Parathyroid adenoma (tissue), 2 donors: ENCODE measurements around the gene FUS.

Source experiments
- H2AFZ ChIP-seq: fragments of 300-600 bp; sonication (generic); one replicate; pipeline ENCODE4 v1.7.0; 2017; ENCODE audit warnings: antibody characterized with exemption, mild to moderate bottlenecking
- H3K27ac ChIP-seq: fragments of 300-600 bp; sonication (generic); one replicate; pipeline ENCODE4 v1.7.0; 2017
- H3K27me3 ChIP-seq: fragments of 300-600 bp; sonication (generic); one replicate; pipeline ENCODE4 v1.7.0; 2017; ENCODE audit warnings: low read length; ENCODE audit not compliant: control insufficient read depth, insufficient read depth
- H3K36me3 ChIP-seq: fragments of 300-600 bp; sonication (generic); one replicate; pipeline ENCODE4 v1.7.0; 2017; ENCODE audit warnings: low read length; ENCODE audit not compliant: control insufficient read depth, insufficient read depth
- H3K4me1 ChIP-seq: fragments of 300-600 bp; sonication (generic); one replicate; pipeline ENCODE4 v1.7.0; 2017; ENCODE audit warnings: control low read depth
- H3K4me2 ChIP-seq: fragments of 300-600 bp; sonication (generic); one replicate; pipeline ENCODE4 v1.7.0; 2017; ENCODE audit warnings: low read length
- H3K4me3 ChIP-seq: fragments of 300-600 bp; sonication (generic); one replicate; pipeline ENCODE4 v1.7.0; 2017; ENCODE audit warnings: low read depth, low read length
- H3K79me2 ChIP-seq: fragments of 300-600 bp; sonication (generic); one replicate; pipeline ENCODE4 v1.7.0; 2017; ENCODE audit warnings: control low read depth
- H3K9ac ChIP-seq: fragments of 300-600 bp; sonication (generic); one replicate; pipeline ENCODE4 v1.7.0; 2017; ENCODE audit warnings: mild to moderate bottlenecking
- H3K9me3 ChIP-seq: fragments of 300-600 bp; sonication (generic); one replicate; pipeline ENCODE4 v1.7.0; 2017; ENCODE audit warnings: low read length; ENCODE audit not compliant: control insufficient read depth
- TF ChIP-seq, protein P1 (sequence below): fragments of 300-600 bp; sonication (generic); IDR thresholded peaks from one replicate; pipeline ENCODE4 v1.7.0; 2017; ENCODE audit warnings: antibody characterized with exemption, mild to moderate bottlenecking
- donor health status: primary hyperparathyroidism.

The FUS gene

DNA sequence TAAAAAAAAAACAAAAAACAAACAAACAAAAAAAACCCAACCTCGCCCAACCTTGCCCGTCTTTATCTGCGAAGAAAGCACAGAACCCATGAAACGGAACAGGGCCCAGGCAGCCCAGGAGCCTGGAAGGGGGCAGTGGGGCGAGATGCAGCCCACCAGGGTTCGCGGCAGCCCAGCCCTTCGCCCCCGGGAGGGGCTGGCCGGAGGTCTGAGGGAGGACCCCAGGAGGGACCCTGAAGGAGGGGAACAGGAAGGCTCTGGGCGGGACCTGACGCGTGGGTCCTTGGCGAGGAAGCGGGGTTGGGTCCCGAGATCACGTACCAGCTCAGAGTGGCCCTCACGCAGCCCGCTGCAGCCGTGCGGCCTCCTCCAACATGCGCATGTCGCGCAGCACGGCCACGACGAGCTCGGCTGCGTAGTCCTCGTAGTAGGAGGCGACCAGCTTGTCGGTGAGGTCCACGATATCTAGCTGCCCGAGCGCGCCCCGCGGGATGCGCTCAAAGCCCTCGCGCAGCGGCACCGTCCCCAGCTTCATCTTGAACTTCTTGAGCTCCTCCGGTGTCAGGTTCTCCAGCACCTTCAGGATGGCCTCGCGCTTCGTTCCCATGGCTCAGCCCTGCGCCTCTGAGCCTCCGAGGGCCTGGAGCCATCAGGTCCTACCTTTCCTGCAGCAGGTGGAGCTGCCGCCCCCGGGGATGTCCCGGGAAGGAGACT lies 36.6 kb downstream of the FUS start, which contains the start of gene PYDC1:
Gene PYDC1 (minus strand): TSS at position 714 of the 714 bp plus-strand sequence. CDS start 107 bp downstream, at position 607.
- H3K27me3 ChIP-seq: no peaks in the 10 kb centered on the region
- H3K27ac ChIP-seq: no peak within 1 kb of the TSS
- H3K4me3 ChIP-seq: peak within 1 kb of the TSS; percentile 12
- H3K9me3 ChIP-seq: no peaks in the 10 kb centered on the region
- H3K36me3 ChIP-seq: no peaks in the 10 kb centered on the region
- peak within 1 kb of the TSS; percentile 89 for H3K4me2 ChIP-seq
- TF ChIP-seq, protein P1, sequence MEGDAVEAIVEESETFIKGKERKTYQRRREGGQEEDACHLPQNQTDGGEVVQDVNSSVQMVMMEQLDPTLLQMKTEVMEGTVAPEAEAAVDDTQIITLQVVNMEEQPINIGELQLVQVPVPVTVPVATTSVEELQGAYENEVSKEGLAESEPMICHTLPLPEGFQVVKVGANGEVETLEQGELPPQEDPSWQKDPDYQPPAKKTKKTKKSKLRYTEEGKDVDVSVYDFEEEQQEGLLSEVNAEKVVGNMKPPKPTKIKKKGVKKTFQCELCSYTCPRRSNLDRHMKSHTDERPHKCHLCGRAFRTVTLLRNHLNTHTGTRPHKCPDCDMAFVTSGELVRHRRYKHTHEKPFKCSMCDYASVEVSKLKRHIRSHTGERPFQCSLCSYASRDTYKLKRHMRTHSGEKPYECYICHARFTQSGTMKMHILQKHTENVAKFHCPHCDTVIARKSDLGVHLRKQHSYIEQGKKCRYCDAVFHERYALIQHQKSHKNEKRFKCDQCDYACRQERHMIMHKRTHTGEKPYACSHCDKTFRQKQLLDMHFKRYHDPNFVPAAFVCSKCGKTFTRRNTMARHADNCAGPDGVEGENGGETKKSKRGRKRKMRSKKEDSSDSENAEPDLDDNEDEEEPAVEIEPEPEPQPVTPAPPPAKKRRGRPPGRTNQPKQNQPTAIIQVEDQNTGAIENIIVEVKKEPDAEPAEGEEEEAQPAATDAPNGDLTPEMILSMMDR: no peak
- H3K4me1 ChIP-seq: peaks cover 13% of the 10 kb centered on the region
- peak within 1 kb of the TSS; percentile 69 for H2AFZ ChIP-seq
- H3K79me2 ChIP-seq: no peaks in the 10 kb centered on the region
- no peak within 1 kb of the TSS for H3K9ac ChIP-seq

- H3K4me2 ChIP-seq: peak overlapping the region; percentile 89
- H3K4me1 ChIP-seq: peaks cover 13% of the 10 kb centered on the region
- peak overlapping the region; percentile 69 for H2AFZ ChIP-seq
- no peaks in the 10 kb centered on the region for H3K79me2 ChIP-seq
- H3K27ac ChIP-seq: no peak overlapping the region
- no peaks in the 10 kb centered on the region for H3K36me3 ChIP-seq
- TF ChIP-seq, protein P1: no peak
- no peaks in the 10 kb centered on the region for H3K9me3 ChIP-seq
- H3K27me3 ChIP-seq: no peaks in the 10 kb centered on the region
- no peak overlapping the region for H3K4me3 ChIP-seq
- no peak overlapping the region for H3K9ac ChIP-seq
These were observed 37.2 kb downstream of the FUS start for GRCh38 chr16:31217136-31217530.

GRCh38 chr16:31219154-31219741 lies 39.3 kb downstream of the FUS start:
- Histone ChIP-seq H3K4me3 (no peak overlapping the region), H3K9ac (no peak overlapping the region), H3K27me3 (no peaks in the 10 kb centered on the region), H3K79me2 (no peaks in the 10 kb centered on the region), H3K4me1 (peaks cover 13% of the 10 kb centered on the region), H3K9me3 (no peaks in the 10 kb centered on the region), H3K27ac (no peak overlapping the region), H3K36me3 (no peaks in the 10 kb centered on the region), H2AFZ (no peak overlapping the region), H3K4me2 (no peak overlapping the region)
- TF ChIP-seq, protein P1: no peak

GRCh38 chr16:31221357-31222160 lies 41.6 kb downstream of the FUS start:
- Histone ChIP-seq H3K9ac (no peak overlapping the region), H2AFZ (no peak overlapping the region), H3K4me1 (peaks cover 4% of the 10 kb centered on the region), H3K4me3 (no peak overlapping the region), H3K9me3 (no peaks in the 10 kb centered on the region), H3K27ac (no peak overlapping the region), H3K79me2 (no peaks in the 10 kb centered on the region), H3K27me3 (no peaks in the 10 kb centered on the region), H3K36me3 (no peaks in the 10 kb centered on the region), H3K4me2 (no peak overlapping the region)
- TF ChIP-seq, protein P1: no peak
